Endodermal cell (in vitro differentiated cells): Measurements from ENCODE around the gene LHFPL3. TPM values are rescaled to one million over a fixed set of nuclear protein-coding genes. Genes with fewer than 3 reads are reported as not detected.
"Not testable (repeated sequence)": the region's sequence is repeated elsewhere in the genome, so short reads cannot be mapped to it uniquely, and the experiment has no call there.

Source experiments
- DNase-seq: peaks from one replicate; pipeline ENCODE4 v3.0.0-alpha.2; 2017
- H3K27ac ChIP-seq: 2 replicates; pipeline ENCODE4 v1.5.1; 2013; ENCODE audit warnings: mild to moderate bottlenecking, low read depth, low read length, moderate library complexity
- H3K27me3 ChIP-seq: 2 replicates; pipeline ENCODE4 v1.6.1; 2013; ENCODE audit warnings: mild to moderate bottlenecking, low read length, moderate library complexity; ENCODE audit not compliant: insufficient read depth, control insufficient read depth, poor library complexity, severe bottlenecking
- H3K36me3 ChIP-seq: 2 replicates; pipeline ENCODE4 v1.7.0; 2013; ENCODE audit warnings: mild to moderate bottlenecking, low read length, moderate library complexity; ENCODE audit not compliant: control insufficient read depth, insufficient read depth
- H3K4me1 ChIP-seq: one replicate; pipeline ENCODE4 v1.7.0; 2013; ENCODE audit warnings: low read length; ENCODE audit not compliant: control insufficient read depth, insufficient read depth
- H3K4me3 ChIP-seq: 2 replicates; pipeline ENCODE4 v1.5.1; 2013; ENCODE audit warnings: mild to moderate bottlenecking, low read length, moderate library complexity
- H3K9ac ChIP-seq: 2 replicates; pipeline ENCODE4 v1.6.1; 2013; ENCODE audit warnings: mild to moderate bottlenecking, low read length, moderate library complexity; ENCODE audit not compliant: poor library complexity, severe bottlenecking; ENCODE audit errors: extremely low read depth
- H3K9me3 ChIP-seq: 2 replicates; pipeline ENCODE4 v1.6.1; 2013; ENCODE audit warnings: mild to moderate bottlenecking, low read length, moderate library complexity; ENCODE audit not compliant: control insufficient read depth
- H3K27ac Mint-ChIP-seq: 2 replicates; pipeline ENCODE4 v1.8.0; 2020; ENCODE audit warnings: mixed read lengths
- H3K27me3 Mint-ChIP-seq: 2 replicates; pipeline ENCODE4 v1.8.0; 2021; ENCODE audit warnings: mild to moderate bottlenecking, mixed read lengths; ENCODE audit not compliant: insufficient read depth
- H3K36me3 Mint-ChIP-seq: 2 replicates; pipeline ENCODE4 v1.8.0; 2020; ENCODE audit warnings: low read depth, mixed read lengths
- H3K4me1 Mint-ChIP-seq: 2 replicates; pipeline ENCODE4 v1.8.0; 2020; ENCODE audit warnings: mixed read lengths
- H3K4me3 Mint-ChIP-seq: 2 replicates; pipeline ENCODE4 v1.8.0; 2020; ENCODE audit warnings: mild to moderate bottlenecking, moderate library complexity, mixed read lengths
- H3K9me3 Mint-ChIP-seq: 2 replicates; pipeline ENCODE4 v1.8.0; 2020; ENCODE audit warnings: mild to moderate bottlenecking, mixed read lengths
- CTCF ChIP-seq: fragments of 200-600 bp; sonication (generic); conservative IDR thresholded peaks from 2 replicates; pipeline ENCODE4 v1.5.0; 2021; ENCODE audit warnings: antibody characterized with exemption, mild to moderate bottlenecking
- WGBS, 2 experiments: methylation state at CpG; one replicate each; pipeline versions ENCODE4 v1.1.5 to v1.1.7; 2013; ENCODE audit warnings: missing lambda C conversion rate in 2 of 2, mixed read lengths in 1 of 2; ENCODE audit not compliant: insufficient coverage in 1 of 2, insufficient read length in 1 of 2; 5-methylcytosine and 5-hydroxymethylcytosine counted together
- total RNA-seq, 2 donors: library from RNA; stranded (reverse); fragmentation: NEBNext Ultra II Directional in 1 of 2; extraction: Animal tissue kit (Norgen Biotek cat#: 25700) in 1 of 2; gene quantifications; 2 replicates in 1 of 2; 3 replicates in 1 of 2; pipeline ENCODE4 v1.2.1, GENCODE V29; 2021

LHFPL3 gene
- total RNA-seq, 2 donors from 2014 or later = not detected

GRCh38 chr7:104694710-104695109 is 366.3 kb downstream of the LHFPL3 start:
- Mint-ChIP-seq H3K36me3 (no peaks in the 10 kb centered on the region), H3K27ac (no peak overlapping the region), H3K4me3 (no peak overlapping the region), H3K9me3 (peaks cover 18% of the 10 kb centered on the region), H3K27me3 (no peaks in the 10 kb centered on the region), H3K4me1 (no peaks in the 10 kb centered on the region)
- H3K27me3 ChIP-seq = no peaks in the 10 kb centered on the region
- H3K9me3 ChIP-seq = peaks cover 10% of the 10 kb centered on the region
- no peaks in the 10 kb centered on the region for H3K36me3 ChIP-seq
- no peak for TF ChIP-seq CTCF
- no peak overlapping the region for H3K9ac ChIP-seq
- H3K27ac ChIP-seq = no peak overlapping the region
- no peaks in the 10 kb centered on the region for H3K4me1 ChIP-seq
- no peak for DNase-seq
- no peak overlapping the region for H3K4me3 ChIP-seq
- 88 to 93% methylated on average over 2 of the region's 2 CpGs for WGBS, 2 experiments

- Mint-ChIP-seq H3K27ac (peak overlapping the region; percentile 15), H3K36me3 (no peaks in the 10 kb centered on the region), H3K4me3 (no peak overlapping the region), H3K27me3 (no peaks in the 10 kb centered on the region), H3K9me3 (peaks cover 18% of the 10 kb centered on the region), H3K4me1 (no peaks in the 10 kb centered on the region)
- Histone ChIP-seq H3K27me3 (no peaks in the 10 kb centered on the region), H3K4me3 (no peak overlapping the region), H3K27ac (no peak overlapping the region), H3K36me3 (no peaks in the 10 kb centered on the region), H3K9me3 (peaks cover 10% of the 10 kb centered on the region), H3K9ac (no peak overlapping the region), H3K4me1 (no peaks in the 10 kb centered on the region)
- TF ChIP-seq CTCF = no peak
- DNase-seq = no peak
Measured at GRCh38 chr7:104695563-104695962, 367.2 kb downstream of the LHFPL3 start.

GRCh38 chr7:104700336-104700735 is 371.9 kb downstream of the LHFPL3 start:
- no peaks in the 10 kb centered on the region for H3K4me1 ChIP-seq

DNA sequence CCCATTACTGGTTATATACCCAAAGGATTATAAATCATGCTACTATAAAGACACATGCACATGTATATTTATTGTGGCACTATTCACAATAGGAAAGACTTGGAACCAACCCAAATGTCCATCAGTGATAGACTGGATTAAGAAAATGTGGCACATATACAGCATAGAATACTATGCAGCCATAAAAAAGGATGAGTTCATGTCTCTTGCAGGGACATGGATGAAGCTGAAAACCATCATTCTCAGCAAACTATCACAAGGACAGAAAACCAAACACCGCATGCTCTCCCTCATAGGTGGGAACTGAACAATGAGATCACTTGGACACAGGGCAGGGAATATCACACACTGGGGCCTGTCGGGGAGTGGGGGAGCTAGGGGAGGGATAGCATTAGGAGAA is 392.6 kb downstream of the LHFPL3 start:
- H3K27me3 ChIP-seq, H3K4me3 Mint-ChIP-seq, H3K4me1 Mint-ChIP-seq, H3K4me3 ChIP-seq, DNase-seq, H3K27me3 Mint-ChIP-seq, H3K4me1 ChIP-seq, H3K9ac ChIP-seq, H3K36me3 Mint-ChIP-seq, H3K9me3 Mint-ChIP-seq, H3K36me3 ChIP-seq, H3K9me3 ChIP-seq, H3K27ac Mint-ChIP-seq, H3K27ac ChIP-seq: not testable (repeated sequence)
- WGBS, 2 experiments = 80 to 93% methylated on average over 1 to 2 of the region's 2 CpGs

More at GRCh38 chr7:104700336-104700735, 371.9 kb downstream of the LHFPL3 start:
- H3K36me3 ChIP-seq = no peaks in the 10 kb centered on the region
- Mint-ChIP-seq H3K36me3 (no peaks in the 10 kb centered on the region), H3K27ac (no peak overlapping the region), H3K4me3 (no peak overlapping the region), H3K4me1 (no peaks in the 10 kb centered on the region), H3K9me3 (no peaks in the 10 kb centered on the region), H3K27me3 (no peaks in the 10 kb centered on the region)
- no peaks in the 10 kb centered on the region for H3K9me3 ChIP-seq
- no peak for TF ChIP-seq CTCF
- H3K27ac ChIP-seq = no peak overlapping the region
- whole genome bisulfite sequencing, 2 experiments = 57 to 88% methylated on average over 1 of the region's 1 CpG
- H3K9ac ChIP-seq = no peak overlapping the region
- H3K27me3 ChIP-seq = no peaks in the 10 kb centered on the region
- no peak for DNase-seq
- H3K4me3 ChIP-seq = no peak overlapping the region
